Immature natural killer cell (primary cell): Measurements from ENCODE around the gene RAX2. TPM values are rescaled to one million over a fixed set of nuclear protein-coding genes. Genes with fewer than 3 reads are reported as not detected.
"Not testable (repeated sequence)": the region's sequence is repeated elsewhere in the genome, so short reads cannot be mapped to it uniquely, and the experiment has no call there.

Experiments
- DNase-seq, 3 donors: peaks; one replicate each; pipeline ENCODE4 v3.0.0; 2022; ENCODE audit warnings: mixed read lengths in 1 of 3
- H3K27ac Mint-ChIP-seq, 6 donors: one replicate each; pipeline ENCODE4 v1.8.0; 2020; ENCODE audit warnings: mixed read lengths in 6 of 6, mild to moderate bottlenecking in 5 of 6, inconsistent platforms in 4 of 6, moderate library complexity in 3 of 6
- H3K27me3 Mint-ChIP-seq, 3 donors: one replicate each; pipeline ENCODE4 v1.8.0; 2020 to 2021; ENCODE audit warnings: low read depth in 3 of 3, mild to moderate bottlenecking in 3 of 3, mixed read lengths in 3 of 3, moderate library complexity in 3 of 3, inconsistent platforms in 1 of 3
- H3K36me3 Mint-ChIP-seq, 3 donors: one replicate each; pipeline ENCODE4 v1.8.0; 2020; ENCODE audit warnings: mixed read lengths in 3 of 3, inconsistent platforms in 2 of 3, mild to moderate bottlenecking in 2 of 3
- H3K4me1 Mint-ChIP-seq, 2 donors: one replicate each; pipeline ENCODE4 v1.8.0; 2020; ENCODE audit warnings: inconsistent platforms in 2 of 2, mild to moderate bottlenecking in 2 of 2, mixed read lengths in 2 of 2, moderate library complexity in 1 of 2
- H3K4me3 Mint-ChIP-seq, 5 donors: one replicate each; pipeline ENCODE4 v1.8.0; 2020; ENCODE audit warnings: mild to moderate bottlenecking in 5 of 5, mixed read lengths in 5 of 5, inconsistent platforms in 3 of 5, moderate library complexity in 3 of 5
- H3K9me3 Mint-ChIP-seq, 6 donors: one replicate each; pipeline ENCODE4 v1.8.0; 2020; ENCODE audit warnings: mild to moderate bottlenecking in 6 of 6, mixed read lengths in 6 of 6, inconsistent platforms in 4 of 6, moderate library complexity in 3 of 6
- polyA plus RNA-seq, 3 donors: library from polyadenylated mRNA; unstranded; fragments of 300-500 nt; fragmentation: Illumina TruSeq; gene quantifications; one replicate each; pipeline ENCODE4 v1.2.3, GENCODE V29; 2021

The RAX2 gene
- polyA plus RNA-seq, 3 donors from 2014 or later: not detected

DNA sequence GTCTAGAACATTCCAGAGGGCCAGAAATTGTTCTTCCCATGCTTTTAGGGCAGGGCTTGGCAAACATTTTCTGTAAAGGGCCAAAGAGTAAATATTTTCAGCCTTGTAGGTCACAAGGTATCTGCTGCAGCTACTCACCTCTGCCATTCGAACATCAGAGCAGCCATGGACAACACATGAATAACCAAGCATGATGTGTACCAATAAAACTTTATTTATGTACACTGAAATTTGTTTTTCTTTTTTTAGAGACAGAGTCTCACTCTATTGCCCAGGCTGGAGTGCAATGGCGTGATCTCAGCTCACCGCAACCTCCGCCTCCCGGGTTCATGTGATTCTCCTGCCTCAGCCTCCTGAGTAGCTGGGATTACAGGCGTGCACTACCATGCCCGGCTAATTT is 14.3 kb downstream of the RAX2 start:
- not testable (repeated sequence) for H3K36me3 Mint-ChIP-seq, H3K4me3 Mint-ChIP-seq, H3K27ac Mint-ChIP-seq, H3K9me3 Mint-ChIP-seq, DNase-seq
- Mint-ChIP-seq H3K4me1 (peaks cover 33 to 39% of the 10 kb centered on the region in 2 donors), H3K27me3 (peaks cover 6 to 15% (median 14%) of the 10 kb centered on the region in 3 donors)

DNA sequence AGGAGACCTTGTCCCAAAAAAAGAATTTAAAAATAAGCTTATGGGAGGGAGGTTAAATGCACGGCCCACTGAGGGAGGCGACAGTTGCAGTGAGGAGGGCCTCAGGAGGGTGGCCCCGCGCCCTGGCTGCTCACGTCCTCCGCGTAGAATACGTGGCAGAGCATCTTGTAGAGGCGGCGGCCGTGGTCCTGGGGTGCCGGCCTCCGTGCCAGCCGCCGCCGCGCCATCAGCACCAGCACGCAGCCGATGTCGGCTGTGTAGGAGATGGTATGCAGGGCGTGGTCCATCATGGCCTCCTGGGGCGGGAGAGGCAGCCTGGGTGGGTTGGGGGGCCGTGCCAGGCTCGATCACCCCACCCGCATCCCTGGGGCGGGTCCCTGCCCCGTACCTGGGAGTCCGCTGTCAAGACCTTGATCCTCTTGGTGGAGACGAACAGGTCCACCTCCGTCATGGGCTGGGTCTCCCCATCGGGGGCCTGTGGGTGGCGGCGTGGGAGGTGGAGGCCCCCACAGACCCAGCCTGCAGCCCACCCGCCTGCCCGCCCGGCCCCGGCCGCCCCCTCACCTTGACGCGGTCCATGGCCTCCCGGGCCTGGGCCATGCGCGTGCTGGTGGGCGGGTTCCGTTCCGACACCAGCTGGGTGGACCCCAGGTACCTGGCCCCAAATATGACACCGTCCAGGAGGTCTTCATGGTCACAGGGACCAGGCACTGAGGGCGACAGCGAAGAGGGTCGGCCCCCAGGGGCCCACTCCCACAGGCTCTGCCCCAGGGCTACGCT is 18.2 kb downstream of the RAX2 start:
- Mint-ChIP-seq H3K36me3 (peaks cover 5 to 13% (median 13%) of the 10 kb centered on the region in 3 donors), H3K4me1 (peaks cover 6 to 11% of the 10 kb centered on the region in 2 donors), H3K27ac (no peak overlapping the region), H3K9me3 (no peaks in the 10 kb centered on the region), H3K4me3 (no peak overlapping the region), H3K27me3 (peaks cover 0 to 2% (median 2%) of the 10 kb centered on the region in 3 donors)
- no peak for DNase-seq

DNA sequence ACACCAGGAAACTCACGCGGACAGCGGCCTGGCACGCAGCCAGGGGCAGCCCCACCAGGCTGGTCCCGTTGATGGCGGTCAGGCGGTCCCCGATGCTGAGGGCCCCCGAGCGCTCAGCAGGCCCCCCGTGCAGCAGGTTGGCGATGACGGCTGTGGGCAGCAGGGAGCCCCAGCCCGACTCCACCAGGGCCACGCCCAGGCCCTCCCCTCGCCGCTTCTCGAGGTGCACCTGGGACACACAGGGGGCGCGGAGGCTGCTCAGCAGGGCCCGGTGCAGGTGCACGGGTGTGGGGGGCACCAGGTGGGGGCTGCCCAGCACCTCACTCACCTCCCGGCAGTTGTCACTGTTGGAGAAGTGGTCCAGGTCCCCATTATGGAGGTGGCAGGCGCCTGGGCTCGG is 19.5 kb downstream of the RAX2 start:
- H3K27ac Mint-ChIP-seq: no peak overlapping the region
- no peaks in the 10 kb centered on the region for H3K9me3 Mint-ChIP-seq
- H3K36me3 Mint-ChIP-seq: peaks cover 5 to 13% (median 13%) of the 10 kb centered on the region in 3 donors
- no peak overlapping the region for H3K4me3 Mint-ChIP-seq
- DNase-seq: no peak
- peaks cover 6 to 11% of the 10 kb centered on the region in 2 donors for H3K4me1 Mint-ChIP-seq
- peaks cover 0 to 2% (median 2%) of the 10 kb centered on the region in 3 donors for H3K27me3 Mint-ChIP-seq

DNA sequence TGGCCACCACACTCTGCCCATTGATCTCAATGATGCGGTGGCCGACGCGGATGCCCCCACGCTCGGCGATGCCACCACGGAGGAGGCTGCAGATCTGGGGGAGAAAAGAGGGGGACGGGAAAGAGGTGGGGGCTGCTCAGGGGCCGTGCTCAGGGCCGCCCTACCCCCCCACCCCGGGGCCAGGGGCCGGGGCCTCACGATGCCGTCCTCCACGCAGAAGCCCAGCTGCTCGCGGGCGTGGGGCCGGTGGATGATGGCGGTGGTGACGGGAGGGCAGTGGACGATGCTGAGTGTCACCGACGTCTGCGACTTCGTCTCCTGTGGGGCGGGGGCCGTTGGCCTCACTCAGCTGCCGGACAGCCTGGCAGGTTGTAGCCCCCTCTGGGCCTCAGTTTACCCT is 20.8 kb downstream of the RAX2 start:
- no peak for DNase-seq
- no peaks in the 10 kb centered on the region for H3K9me3 Mint-ChIP-seq
- peaks cover 0 to 2% (median 2%) of the 10 kb centered on the region in 3 donors for H3K27me3 Mint-ChIP-seq
- no peak overlapping the region for H3K27ac Mint-ChIP-seq
- H3K36me3 Mint-ChIP-seq: peaks cover 5 to 13% (median 13%) of the 10 kb centered on the region in 3 donors
- peaks cover 6 to 11% of the 10 kb centered on the region in 2 donors for H3K4me1 Mint-ChIP-seq
- H3K4me3 Mint-ChIP-seq: no peak overlapping the region

DNA sequence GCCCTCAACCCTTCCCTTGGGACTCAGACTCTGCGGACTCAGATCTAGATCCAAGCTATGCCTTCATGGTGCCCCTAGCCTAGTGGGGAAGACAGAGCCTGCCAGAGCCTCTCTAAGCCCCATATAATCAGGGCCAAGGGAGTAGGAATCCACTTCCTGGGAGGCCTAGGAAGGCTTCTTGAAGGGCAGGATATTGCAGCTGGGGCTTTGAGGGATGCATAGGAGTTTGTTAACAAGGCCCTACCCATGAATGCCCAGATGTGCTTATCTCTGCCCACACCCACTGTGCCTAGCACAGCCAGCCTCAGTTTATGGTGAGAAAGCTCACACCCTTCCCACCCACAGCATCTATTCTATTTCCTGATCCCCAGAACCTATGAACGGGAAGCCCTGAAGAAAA is 21.8 kb downstream of the RAX2 start:
- Mint-ChIP-seq H3K4me1 (peaks cover 4 to 5% of the 10 kb centered on the region in 2 donors), H3K4me3 (no peak overlapping the region), H3K36me3 (peaks cover 5 to 13% (median 11%) of the 10 kb centered on the region in 3 donors), H3K27me3 (peaks cover 0 to 2% (median 2%) of the 10 kb centered on the region in 3 donors), H3K27ac (peak overlapping the region in 1 of 6 donors; percentile 55), H3K9me3 (no peaks in the 10 kb centered on the region)
- DNase-seq: no peak

DNA sequence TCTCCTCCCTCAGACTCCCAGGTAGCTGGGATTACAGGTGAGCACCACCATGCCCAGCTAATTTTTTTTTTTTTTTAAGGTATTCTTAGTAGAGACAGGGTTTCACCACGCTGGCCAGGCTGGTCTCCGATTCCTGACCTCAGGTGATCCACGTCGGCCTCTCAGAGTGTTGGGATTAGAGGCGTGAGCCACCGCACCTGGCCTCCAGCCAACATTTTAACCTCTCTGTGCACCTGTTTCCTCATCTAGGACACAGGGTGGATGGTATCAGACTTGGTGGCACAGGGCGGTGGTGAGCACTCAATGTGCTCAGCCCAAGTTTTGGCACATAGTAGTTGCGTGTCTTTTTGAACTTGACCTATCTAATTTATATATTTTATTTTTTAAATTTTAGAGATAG is 23.1 kb downstream of the RAX2 start:
- Mint-ChIP-seq H3K27ac (no peak overlapping the region), H3K4me1 (no peaks in the 10 kb centered on the region), H3K9me3 (no peaks in the 10 kb centered on the region), H3K27me3 (peaks cover 2% of the 10 kb centered on the region in 3 donors), H3K4me3 (no peak overlapping the region), H3K36me3 (peaks cover 5 to 11% (median 9%) of the 10 kb centered on the region in 3 donors)
- DNase-seq: no peak

DNA sequence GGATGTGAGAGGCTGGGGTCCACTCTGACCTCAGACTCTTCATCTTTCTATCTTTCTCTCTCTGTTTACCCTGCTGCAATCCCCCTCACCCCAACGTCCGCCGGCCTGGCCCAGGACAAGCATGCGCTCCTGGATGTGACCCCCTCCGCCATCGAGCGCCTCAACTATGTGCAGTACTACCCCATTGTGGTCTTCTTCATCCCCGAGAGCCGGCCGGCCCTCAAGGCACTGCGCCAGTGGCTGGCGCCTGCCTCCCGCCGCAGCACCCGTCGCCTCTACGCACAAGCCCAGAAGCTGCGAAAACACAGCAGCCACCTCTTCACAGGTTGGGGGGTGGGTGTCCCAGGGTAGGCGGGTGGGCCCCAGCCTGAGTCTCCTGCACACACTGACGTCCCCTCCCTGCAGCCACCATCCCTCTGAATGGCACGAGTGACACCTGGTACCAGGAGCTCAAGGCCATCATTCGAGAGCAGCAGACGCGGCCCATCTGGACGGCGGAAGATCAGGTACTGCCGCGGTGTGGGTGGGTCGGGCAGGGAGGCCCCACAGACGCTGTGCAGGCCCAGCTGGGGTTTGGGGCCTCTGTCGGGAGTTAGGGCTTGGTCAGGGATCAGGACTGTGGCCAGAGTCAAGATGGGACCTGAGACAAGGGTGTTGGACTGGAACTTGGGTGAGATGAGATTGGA is 25.5 kb downstream of the RAX2 start:
- Mint-ChIP-seq H3K9me3 (no peaks in the 10 kb centered on the region), H3K27ac (no peak overlapping the region), H3K4me3 (no peak overlapping the region), H3K36me3 (peaks cover 5 to 9% (median 7%) of the 10 kb centered on the region in 3 donors), H3K4me1 (no peaks in the 10 kb centered on the region), H3K27me3 (peaks cover 2 to 4% (median 2%) of the 10 kb centered on the region in 3 donors)
- no peak for DNase-seq

DNA sequence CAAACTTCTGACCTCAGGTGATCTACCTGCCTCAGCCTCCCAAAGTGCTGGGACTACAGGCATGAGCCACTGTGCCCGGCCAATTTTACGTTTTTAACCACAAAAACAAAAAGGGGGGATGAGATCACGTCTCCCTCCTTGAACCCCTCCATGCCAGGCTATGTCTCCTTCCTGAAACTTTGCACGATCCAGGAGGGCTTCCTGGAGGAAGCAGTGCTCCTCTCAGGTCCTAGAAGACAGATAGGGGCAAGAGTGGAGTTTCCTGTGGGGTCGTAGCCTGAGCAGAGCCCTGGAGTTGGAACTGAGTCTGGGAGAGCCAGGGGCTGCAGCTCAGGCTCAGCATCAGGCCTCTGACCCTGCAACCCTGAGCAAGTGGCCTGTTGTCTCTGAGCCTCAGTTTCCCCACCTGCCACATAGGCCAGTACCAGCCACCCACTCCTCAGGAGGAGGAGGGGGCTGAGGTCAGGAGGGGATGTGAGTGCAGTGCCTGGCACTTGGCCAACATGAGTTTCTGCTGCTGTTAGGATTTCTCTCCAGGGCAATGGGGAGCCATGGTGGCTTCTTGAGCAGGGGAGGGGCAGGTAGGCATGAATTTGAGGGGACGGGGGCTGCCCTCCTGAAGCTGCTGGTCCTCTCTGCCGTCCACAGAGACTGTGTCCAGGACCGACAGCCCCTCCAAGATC is 26.5 kb downstream of the RAX2 start:
- H3K36me3 Mint-ChIP-seq: peaks cover 3 to 6% (median 4%) of the 10 kb centered on the region in 3 donors
- H3K27ac Mint-ChIP-seq: no peak overlapping the region
- no peak overlapping the region for H3K4me3 Mint-ChIP-seq
- H3K4me1 Mint-ChIP-seq: no peaks in the 10 kb centered on the region
- DNase-seq: no peak
- H3K9me3 Mint-ChIP-seq: no peaks in the 10 kb centered on the region
- H3K27me3 Mint-ChIP-seq: peaks cover 2 to 4% (median 2%) of the 10 kb centered on the region in 3 donors

DNA sequence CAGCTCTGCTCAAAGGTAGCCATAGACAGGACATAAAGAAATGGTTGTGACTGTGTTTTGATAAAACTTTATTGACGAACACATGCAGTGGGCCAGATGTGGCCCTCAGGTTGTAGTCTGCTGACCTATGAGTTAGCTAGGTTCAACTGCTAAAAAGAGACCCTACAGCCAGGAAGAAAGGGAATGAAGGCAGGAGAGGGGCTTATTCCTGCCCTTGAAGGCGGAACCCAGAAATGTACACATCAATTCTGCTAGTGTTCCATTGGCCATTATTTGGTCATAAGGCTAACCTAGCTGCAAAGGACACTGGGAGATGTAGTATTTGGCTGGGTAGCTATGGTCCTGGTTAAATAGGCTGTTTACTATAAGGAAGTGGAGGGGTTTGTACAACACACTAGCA is 28.5 kb downstream of the RAX2 start:
- no peaks in the 10 kb centered on the region for H3K36me3 Mint-ChIP-seq
- no peak overlapping the region for H3K27ac Mint-ChIP-seq
- H3K4me1 Mint-ChIP-seq: peaks cover 0 to 4% of the 10 kb centered on the region in 2 donors
- no peaks in the 10 kb centered on the region for H3K9me3 Mint-ChIP-seq
- no peak overlapping the region for H3K4me3 Mint-ChIP-seq
- no peak for DNase-seq
- H3K27me3 Mint-ChIP-seq: peaks cover 2 to 3% (median 2%) of the 10 kb centered on the region in 3 donors

DNA sequence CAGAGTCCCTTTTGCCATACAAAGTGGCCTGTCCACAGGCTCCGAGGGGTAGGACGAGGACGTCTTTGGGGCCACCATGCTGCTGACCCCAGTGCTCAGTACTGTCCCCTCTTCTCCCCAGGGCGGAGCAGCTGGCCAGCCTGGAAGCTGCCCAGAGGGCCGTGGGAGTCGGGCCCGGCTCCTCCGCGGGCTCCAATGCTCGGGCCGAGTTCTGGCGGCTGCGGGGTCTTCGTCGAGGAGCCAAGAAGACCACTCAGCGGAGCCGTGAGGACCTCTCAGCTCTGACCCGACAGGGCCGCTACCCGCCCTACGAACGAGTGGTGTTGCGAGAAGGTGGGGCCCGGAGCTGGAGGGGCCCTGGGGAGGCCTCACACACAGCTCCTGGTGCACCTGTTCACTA is 31.6 kb downstream of the RAX2 start:
- Mint-ChIP-seq H3K36me3 (no peaks in the 10 kb centered on the region), H3K4me3 (no peak overlapping the region), H3K27ac (no peak overlapping the region), H3K27me3 (peaks cover 2 to 5% (median 2%) of the 10 kb centered on the region in 3 donors), H3K4me1 (peaks cover 0 to 4% of the 10 kb centered on the region in 2 donors), H3K9me3 (no peaks in the 10 kb centered on the region)
- no peak for DNase-seq

DNA sequence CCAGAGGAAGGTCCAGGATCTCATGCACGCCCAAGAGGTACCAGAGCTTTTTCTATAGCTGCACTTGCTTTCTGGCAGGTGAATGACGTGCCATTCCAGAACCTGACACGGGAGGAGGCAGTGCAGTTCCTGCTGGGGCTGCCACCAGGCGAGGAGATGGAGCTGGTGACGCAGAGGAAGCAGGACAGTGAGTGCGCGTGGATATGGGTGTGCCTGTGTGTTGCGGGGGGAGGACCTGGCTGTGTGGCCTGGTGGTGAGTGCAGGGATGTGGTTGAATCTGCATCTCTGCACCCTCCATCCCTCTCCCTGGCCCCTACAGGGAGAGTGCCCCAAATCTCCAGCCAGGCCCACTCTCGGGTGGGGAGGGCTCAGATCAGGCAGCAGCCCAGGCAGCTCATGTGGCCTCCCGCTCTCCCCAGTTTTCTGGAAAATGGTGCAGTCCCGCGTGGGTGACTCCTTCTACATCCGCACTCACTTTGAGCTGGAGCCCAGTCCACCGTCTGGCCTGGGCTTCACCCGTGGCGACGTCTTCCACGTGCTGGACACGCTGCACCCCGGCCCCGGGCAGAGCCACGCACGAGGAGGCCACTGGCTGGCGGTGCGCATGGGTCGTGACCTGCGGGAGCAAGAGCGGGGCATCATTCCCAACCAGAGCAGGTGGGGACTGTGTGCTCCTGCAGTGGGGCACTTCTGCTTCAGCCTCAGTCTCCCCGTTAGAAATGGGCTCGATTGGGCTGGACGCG is 33.4 kb downstream of the RAX2 start:
- Mint-ChIP-seq H3K27me3 (peaks cover 0 to 4% (median 2%) of the 10 kb centered on the region in 3 donors), H3K4me1 (peaks cover 0 to 4% of the 10 kb centered on the region in 2 donors), H3K4me3 (no peak overlapping the region), H3K36me3 (no peaks in the 10 kb centered on the region), H3K9me3 (no peaks in the 10 kb centered on the region), H3K27ac (no peak overlapping the region)
- no peak for DNase-seq

DNA sequence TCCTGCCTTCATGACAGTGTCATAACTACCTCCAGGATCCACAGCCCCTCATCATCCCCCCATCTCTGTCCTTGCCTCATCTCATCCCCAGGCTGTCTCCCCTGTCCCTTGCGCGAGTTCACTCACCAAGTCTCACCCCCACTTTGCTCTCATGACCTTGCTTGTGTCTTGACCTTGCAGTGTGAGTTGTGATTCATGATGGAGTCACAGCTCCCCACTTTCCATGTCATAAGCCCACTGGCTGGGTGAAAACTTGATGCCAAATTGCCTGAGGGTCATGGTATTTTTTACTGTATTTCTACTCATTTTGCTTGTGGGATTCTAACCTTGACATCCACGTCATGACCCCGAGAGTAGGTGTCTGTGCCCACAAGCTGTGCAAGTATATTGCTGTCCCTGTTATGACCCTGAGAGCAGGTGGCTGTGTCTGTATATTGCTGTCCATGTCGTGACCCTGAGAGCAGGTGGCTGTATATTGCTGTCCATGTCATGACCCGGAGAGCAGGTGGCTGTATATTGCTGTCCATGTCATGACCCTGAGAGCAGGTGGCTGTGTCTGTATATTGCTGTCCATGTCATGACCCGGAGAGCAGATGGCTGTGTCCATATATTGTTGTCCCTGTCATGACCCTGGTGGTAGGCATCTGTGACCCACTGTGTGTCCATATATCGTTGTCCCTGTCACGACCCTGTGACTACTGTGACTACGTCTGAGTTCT is 34.4 kb downstream of the RAX2 start:
- Mint-ChIP-seq H3K27ac (no peak overlapping the region), H3K9me3 (no peaks in the 10 kb centered on the region)
- no peak for DNase-seq

More for the DNA sequence above, 34.4 kb downstream of the RAX2 start:
- peaks cover 0 to 4% (median 2%) of the 10 kb centered on the region in 3 donors for H3K27me3 Mint-ChIP-seq
- no peaks in the 10 kb centered on the region for H3K36me3 Mint-ChIP-seq
- H3K4me1 Mint-ChIP-seq: peaks cover 0 to 4% of the 10 kb centered on the region in 2 donors
- H3K4me3 Mint-ChIP-seq: no peak overlapping the region
